ENCODE data around the gene BUB3.

Gene BUB3

GRCh38 chr10:123200531-123200930 lies 46.3 kb downstream of the BUB3 start:
- no peak for TF ChIP-seq CTCF (IDR thresholded peaks at IDR 0.05; ENCODE audit: low read length, missing control alignments)
- DNase-seq (ENCODE audit: low read depth), result no peak
- no peak overlapping the region for H3K4me3 ChIP-seq (replicated peaks; ENCODE audit: low read depth, low read length)

GRCh38 chr10:123202506-123202905 lies 48.3 kb downstream of the BUB3 start:
- no peak overlapping the region for H3K4me3 ChIP-seq (replicated peaks; ENCODE audit: low read depth, low read length)
- no peak for DNase-seq (ENCODE audit: low read depth)
- no peak for TF ChIP-seq CTCF (IDR thresholded peaks at IDR 0.05; ENCODE audit: low read length, missing control alignments)

- DNase-seq (ENCODE audit: low read depth), result no peak
- no peak for TF ChIP-seq CTCF (IDR thresholded peaks at IDR 0.05; ENCODE audit: low read length, missing control alignments)
- H3K4me3 ChIP-seq (replicated peaks; ENCODE audit: low read depth, low read length), result no peak overlapping the region
These were observed 49.4 kb downstream of the BUB3 start for GRCh38 chr10:123203393-123204126.

GRCh38 chr10:123204127-123204461 lies 49.9 kb downstream of the BUB3 start:
- DNase-seq (ENCODE audit: low read depth), result no peak
- no peak overlapping the region for H3K4me3 ChIP-seq (replicated peaks; ENCODE audit: low read depth, low read length)
- TF ChIP-seq CTCF (IDR thresholded peaks at IDR 0.05; ENCODE audit: low read length, missing control alignments), result no peak

GRCh38 chr10:123205041-123205440 lies 50.8 kb downstream of the BUB3 start:
- no peak for TF ChIP-seq CTCF (IDR thresholded peaks at IDR 0.05; ENCODE audit: low read length, missing control alignments)
- DNase-seq (ENCODE audit: low read depth), result no peak
- no peak overlapping the region for H3K4me3 ChIP-seq (replicated peaks; ENCODE audit: low read depth, low read length)

GRCh38 chr10:123212063-123212462 lies 57.9 kb downstream of the BUB3 start:
- TF ChIP-seq CTCF (IDR thresholded peaks at IDR 0.05; ENCODE audit: low read length, missing control alignments), result no peak
- DNase-seq (ENCODE audit: low read depth), result no peak
- H3K4me3 ChIP-seq (replicated peaks; ENCODE audit: low read depth, low read length), result no peak overlapping the region

GRCh38 chr10:123212640-123213039 lies 58.4 kb downstream of the BUB3 start:
- TF ChIP-seq CTCF (IDR thresholded peaks at IDR 0.05; ENCODE audit: low read length, missing control alignments), result no peak
- DNase-seq (ENCODE audit: low read depth), result no peak
- H3K4me3 ChIP-seq (replicated peaks; ENCODE audit: low read depth, low read length), result no peak overlapping the region
